ENCODE results near the gene PAPPA2.

DNA sequence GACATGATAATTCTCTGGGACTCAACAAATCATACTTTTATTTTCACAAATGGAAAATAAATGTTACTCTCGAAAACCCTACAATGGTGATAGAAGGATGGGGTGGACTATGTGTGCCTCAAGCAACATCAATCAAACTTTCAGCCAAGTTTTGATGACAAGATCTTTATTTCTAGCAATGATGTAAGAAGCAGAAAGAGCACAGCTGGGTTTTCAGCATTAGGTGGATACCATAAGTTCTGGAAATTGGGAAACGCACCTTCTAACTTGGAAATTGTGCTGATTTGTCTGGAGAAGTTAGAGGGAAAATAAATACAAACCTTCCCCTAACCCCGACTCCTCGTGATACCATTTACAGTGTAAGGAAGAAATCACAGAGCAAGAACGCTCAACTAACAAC lies 320.3 kb downstream of the PAPPA2 start:
- TF ChIP-seq, protein P1, sequence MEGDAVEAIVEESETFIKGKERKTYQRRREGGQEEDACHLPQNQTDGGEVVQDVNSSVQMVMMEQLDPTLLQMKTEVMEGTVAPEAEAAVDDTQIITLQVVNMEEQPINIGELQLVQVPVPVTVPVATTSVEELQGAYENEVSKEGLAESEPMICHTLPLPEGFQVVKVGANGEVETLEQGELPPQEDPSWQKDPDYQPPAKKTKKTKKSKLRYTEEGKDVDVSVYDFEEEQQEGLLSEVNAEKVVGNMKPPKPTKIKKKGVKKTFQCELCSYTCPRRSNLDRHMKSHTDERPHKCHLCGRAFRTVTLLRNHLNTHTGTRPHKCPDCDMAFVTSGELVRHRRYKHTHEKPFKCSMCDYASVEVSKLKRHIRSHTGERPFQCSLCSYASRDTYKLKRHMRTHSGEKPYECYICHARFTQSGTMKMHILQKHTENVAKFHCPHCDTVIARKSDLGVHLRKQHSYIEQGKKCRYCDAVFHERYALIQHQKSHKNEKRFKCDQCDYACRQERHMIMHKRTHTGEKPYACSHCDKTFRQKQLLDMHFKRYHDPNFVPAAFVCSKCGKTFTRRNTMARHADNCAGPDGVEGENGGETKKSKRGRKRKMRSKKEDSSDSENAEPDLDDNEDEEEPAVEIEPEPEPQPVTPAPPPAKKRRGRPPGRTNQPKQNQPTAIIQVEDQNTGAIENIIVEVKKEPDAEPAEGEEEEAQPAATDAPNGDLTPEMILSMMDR (IDR thresholded peaks at IDR 0.05) = no peak
- TF ChIP-seq POLR2A (IDR thresholded peaks at IDR 0.05) = no peak
